SW 1271 (cell line): Measurements from ENCODE around the gene MGAT4B.

Source experiments
- DNase-seq, 2 experiments: peaks; one replicate each; lab custom pipeline; 2025; lab: John Stamatoyannopoulos, UW

MGAT4B gene

GRCh38 chr5:179812135-179812825, 5.6 kb upstream of the MGAT4B start:
- no peak for DNase-seq

DNA sequence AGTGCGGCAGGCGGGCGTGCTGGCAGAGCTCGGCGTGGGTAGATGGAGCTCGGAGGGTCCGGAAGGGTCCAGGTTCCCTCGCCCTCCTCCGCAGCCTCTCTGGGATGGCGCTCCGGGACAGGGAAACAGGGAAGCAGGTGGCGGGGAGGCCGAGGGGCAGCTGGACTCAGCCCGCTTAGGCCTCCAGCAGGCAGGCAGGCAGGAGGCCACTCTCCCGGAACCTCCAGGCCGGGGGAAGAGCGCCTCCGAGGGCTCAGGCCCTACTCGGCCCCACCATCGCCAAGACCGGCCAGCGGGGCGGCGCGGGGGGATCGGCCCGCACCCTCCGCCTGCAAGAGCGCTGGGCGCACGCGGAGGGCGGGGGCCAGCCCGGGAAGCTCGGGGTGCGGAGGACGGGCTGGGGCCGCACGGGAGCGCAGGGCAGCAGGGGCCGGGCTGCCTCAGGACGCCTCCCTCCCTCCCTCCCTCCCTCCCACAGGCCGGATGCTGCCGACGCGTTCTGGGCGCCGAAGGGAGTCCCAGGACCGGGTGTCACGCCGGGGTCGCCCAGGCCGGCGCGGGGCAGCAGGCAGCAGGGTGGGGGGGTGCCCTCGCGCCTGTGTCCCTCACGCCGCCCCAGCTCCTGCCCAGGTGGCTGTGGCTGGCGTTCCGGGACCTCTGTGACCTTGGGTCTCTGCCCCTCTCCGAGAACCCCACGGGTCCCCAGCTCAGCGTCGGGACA, 977 bp downstream of the MGAT4B start:
- peak in 1 of 2 experiments; percentile 32 for DNase-seq

DNA sequence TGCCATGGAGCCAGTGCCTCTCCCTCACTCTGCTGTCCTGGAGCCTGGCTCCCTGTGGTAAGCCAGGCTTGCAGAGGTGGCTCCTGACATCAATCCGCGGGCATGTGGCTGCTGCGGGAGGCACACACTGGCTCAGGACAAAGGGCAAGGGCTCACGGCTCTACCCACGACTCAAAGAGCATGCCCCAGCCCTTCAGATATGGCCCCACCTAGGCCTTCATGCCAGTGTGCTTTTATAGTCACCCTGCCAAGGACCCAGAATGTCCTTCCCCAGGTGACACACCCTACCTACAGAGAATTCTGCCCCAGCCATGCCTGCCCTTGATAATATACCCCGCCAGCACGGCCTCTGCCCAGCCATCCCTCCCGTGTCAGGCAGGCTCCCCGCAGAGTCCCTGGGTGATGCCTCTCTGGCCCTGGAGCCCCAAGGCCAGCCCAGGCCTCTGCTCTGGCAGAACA, 1.6 kb downstream of the MGAT4B start:
- no peak for DNase-seq

GRCh38 chr5:179804555-179804947, 2.1 kb downstream of the MGAT4B start:
- DNase-seq: no peak

DNA sequence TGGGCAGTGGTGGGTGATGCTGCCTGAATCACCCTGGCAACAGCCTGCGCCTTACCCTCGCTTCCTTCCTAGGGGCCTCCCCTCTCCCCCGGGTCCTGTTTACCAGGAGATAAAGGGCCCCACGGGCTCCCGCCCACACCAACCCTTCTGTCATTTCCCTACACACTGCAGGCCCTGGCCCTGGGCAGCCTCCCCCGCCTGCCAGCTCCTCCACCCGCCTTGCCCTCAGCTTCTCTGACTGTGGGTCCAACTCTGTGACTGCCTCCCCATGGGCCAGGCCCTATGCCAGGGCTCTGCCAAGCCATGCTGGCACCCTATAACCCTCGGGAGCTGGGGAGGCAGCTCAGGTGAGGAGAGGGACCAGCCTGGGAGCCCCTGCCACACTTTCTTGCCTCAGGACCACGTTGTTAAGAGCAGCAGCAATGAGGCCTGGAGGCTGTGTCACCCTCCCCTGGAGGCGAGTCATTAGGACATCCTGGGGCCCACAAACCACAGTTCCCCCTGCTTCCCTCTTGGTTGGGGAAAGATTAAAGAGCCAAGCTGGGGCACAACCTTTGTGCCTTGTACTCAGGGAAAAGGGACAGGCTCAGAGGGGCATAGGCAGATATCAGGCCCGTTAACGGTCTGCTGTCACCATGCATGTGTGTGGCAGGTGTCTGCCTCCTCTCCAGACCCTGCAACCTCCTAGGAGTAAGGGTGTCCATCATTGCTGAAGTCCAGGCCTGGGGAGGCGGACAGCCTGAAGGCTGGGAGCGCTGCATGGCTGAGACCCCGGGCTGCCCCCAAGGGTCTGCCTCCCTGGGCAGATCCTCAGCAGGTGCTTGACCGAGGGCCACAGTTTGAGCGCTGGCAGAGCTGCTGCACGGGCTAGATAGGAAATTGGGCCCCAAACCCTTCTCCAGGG, 2.8 kb downstream of the MGAT4B start:
- peak in 1 of 2 experiments; percentile 16 for DNase-seq

DNA sequence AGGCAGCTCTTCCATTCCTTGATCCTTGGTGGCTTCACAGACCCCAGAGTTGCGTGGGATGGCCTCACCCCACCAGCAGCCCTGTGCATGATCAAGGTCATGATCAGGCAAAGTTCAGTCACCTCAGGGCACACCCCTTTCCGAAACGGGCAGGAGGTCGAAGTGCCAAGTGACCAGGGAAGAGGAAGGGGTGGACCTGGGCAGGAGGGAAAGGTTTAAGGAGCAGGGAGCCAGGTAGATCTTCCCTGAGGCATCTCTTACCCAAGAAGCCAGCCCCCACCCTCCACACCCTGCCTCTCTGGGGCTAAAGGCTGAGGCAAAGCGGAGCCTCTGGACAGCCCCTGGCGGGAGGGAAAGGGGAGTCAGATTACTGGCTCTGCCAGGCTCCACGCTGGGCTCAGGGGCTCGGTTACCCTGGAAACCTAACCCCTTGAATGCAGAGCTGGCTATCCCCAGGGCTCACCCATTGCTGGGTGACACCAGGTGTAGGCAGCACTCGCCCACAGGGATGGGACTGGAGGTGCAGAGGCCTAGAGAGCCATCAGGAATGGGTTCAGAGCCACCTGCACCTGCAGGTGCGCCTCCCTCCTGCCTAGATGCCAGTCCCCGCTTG, 3.6 kb downstream of the MGAT4B start:
- no peak for DNase-seq

GRCh38 chr5:179802207-179802883, 4.3 kb downstream of the MGAT4B start:
- no peak for DNase-seq

DNA sequence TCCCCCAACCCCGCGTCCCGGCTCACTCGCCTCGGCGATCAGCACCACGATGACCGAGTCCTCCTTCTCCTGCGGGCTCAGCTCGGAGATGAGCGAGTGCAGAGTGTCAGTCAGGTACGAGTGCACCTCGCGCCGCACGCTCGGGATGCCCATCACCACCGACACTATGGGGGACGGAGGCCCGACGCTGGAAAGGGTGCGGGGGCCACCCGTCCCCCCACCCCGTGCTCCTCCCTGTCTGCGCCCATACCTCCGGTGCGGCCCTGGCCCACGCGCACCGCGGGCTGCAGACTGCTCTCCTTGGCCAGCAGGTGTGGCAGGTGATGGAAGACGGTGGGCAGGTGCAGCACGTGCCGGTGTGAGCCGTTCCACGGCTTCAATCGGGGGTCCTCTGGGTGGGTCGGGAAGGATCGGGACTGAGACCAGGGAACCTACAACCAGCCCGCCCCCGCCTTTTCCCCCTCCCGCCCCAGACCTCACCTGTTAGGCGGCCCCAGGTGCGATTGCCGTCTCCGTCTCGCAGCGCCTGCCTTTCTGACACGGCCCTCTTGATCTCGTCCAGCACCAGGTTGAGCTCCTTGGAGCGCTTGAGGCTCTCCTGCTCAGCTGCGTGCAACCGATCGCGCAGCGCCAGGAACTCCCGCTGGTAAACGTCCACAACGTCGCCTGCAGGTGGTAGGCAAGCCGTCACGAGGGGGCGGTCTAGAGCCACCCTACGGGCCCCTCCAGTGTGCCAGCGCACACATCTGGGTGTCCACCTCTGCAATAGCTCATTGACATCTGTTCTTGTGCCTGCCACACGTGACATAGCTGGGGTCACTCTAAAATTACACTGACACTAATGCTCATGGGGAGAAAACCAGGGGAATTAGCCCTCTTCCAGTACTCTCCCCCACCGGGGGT, 5.1 kb downstream of the MGAT4B start:
- DNase-seq: no peak

DNA sequence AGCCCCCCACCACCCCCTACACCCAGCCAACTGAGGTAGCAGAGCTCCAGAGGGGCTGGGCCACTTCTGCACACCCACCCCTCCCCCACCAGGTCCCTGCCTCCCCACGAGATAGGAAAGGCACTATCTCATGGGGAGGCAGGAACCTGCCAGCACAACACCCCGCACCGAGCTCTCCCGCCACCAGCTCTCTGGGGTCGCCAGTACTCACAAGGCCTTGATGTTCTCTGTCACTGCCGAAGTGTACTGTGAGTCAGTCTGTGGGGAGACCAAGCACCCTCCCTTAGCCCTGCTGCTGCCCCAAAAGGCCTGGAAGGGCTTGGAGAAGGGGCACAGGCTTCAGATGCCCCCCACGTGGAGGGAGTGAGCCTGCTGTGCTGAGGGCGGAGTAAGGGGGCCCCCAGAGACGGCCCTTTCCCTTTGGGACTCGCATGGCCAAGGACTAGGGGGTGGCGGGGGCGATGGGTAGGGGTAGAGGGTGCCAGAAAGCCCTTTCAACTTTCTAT, 5.9 kb downstream of the MGAT4B start:
- no peak for DNase-seq

DNA sequence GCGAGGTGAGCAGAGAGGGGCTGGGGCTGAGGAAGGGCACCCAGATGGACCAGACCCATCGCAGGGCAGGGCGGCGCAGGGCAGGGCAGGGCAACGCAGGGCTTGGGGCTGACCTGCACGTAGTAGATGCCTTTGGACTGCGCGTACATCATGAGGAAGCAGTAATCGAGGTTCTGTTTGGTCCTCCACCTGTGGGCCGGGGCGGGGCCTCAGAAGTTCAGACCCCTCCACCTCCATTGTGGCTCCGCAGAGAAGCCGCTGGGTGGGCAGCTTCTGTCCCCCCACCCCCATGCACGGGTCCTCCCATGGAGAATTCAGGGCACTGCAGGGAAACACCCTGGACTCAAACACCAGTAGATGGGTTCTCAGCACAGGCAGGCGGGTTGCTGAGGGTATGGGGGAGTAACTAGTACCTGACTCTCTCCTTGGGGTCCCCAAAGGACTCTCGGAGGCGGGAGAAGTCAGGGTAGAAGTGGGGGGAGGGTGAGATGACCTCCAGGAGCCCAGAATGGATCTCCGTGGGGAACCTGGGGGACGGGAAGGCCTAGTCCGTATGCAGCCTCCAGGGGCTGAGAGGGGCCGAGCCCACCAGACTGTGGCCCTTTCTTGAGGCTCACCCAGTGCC, 6.5 kb downstream of the MGAT4B start:
- no peak for DNase-seq

DNA sequence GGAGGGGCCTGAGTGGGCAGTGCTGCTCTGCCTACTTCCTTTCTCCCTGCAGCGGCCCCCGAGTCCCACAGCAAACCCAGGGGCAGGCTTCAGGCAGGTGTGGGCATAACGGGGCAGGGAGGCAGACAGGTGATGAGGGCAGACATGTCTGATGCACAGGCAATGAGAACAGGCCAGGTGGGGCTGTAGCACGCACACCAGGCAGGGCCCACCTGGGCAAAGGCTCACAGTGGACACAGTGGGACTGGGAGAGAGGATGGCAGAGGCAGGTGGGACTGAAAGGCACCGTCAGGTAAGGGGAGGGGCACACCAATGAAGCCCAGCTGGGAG, 7.1 kb downstream of the MGAT4B start:
- no peak for DNase-seq

- DNase-seq: no peak
Measured at GRCh38 chr5:179798771-179799643, 7.7 kb downstream of the MGAT4B start.

GRCh38 chr5:179798144-179798770, 8.4 kb downstream of the MGAT4B start:
- no peak for DNase-seq

DNA sequence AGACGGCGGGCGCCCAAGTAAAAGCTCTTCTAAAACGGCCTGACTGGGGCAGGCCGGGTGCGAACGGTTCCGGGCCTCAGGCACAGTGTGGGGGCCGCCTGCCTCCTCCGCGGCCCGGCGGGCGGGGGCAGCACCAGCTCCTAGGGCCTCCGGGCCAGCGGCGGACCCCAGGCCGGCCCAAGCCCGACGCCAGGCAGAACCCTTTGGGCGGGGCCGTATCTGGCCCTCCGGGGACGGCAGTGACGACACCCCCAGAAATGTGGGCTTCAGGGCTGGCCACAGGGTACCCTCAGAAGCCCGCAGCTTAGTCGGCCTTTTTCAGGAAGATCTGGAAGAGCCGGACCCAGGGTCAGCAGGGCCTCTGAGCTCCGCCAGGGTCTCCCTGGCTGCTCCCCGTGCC, 8.9 kb downstream of the MGAT4B start:
- no peak for DNase-seq

GRCh38 chr5:179796877-179797608, 9.6 kb downstream of the MGAT4B start:
- no peak for DNase-seq

DNA sequence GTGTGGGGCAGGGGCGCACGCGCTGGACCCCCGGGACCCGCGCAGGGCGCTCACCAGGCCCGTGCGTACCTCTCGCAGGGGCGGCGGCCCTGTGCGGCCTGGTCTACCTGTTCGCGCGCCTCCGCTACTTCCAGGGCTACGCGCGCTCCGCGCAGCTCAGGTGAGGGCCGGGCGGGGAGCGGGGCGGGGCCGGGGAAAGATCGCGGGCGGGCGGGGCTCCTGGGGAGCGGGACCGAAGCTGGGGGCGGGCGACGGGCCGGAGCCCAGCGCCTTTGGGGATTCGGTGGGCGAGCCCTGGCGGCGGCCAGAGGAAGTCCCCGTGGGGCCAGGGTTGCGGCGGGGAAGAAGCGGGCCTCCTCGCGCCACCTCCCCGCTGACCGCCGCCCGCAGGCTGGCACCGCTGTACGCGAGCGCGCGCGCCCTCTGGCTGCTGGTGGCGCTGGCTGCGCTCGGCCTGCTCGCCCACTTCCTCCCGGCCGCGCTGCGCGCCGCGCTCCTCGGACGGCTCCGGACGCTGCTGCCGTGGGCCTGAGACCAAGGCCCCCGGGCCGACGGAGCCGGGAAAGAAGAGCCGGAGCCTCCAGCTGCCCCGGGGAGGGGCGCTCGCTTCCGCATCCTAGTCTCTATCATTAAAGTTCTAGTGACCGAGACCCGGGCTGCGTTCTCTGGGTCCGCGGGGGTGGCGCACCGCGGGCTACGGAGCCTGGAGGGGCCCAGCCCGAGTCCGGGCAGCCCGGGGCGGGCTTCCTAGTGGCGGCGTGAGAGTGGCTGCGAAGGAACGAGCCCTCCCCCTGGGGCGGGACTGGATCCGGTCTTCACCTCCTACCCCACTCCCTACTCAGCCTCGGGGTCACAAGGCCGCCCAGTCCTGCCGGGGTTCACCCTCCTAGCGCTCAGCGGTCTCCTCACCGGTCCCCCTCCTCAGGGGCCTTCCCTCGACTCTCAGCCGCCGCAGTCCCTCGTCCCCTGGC, 10.5 kb downstream of the MGAT4B start:
- DNase-seq: peak; percentile 37 to 77
